Chondrocyte (in vitro differentiated cells): Measurements from ENCODE around the gene SCLY. TPM values are rescaled to one million over a fixed set of nuclear protein-coding genes. Genes with fewer than 3 reads are reported as not detected.

ENCODE experiments used
- DNase-seq: peaks from one replicate; pipeline ENCODE4 v3.0.0; 2021; ENCODE audit warnings: mixed read lengths, low spot score
- H3K27ac Mint-ChIP-seq: one replicate; pipeline ENCODE4 v1.8.0; 2021; ENCODE audit warnings: mild to moderate bottlenecking, moderate library complexity, mixed read lengths; ENCODE audit not compliant: unreplicated experiment
- H3K27me3 Mint-ChIP-seq: 2 replicates; pipeline ENCODE4 v1.8.0; 2021; ENCODE audit warnings: low read depth, mixed read lengths
- H3K36me3 Mint-ChIP-seq: 2 replicates; pipeline ENCODE4 v1.8.0; 2021; ENCODE audit warnings: low read depth, mixed read lengths
- H3K4me1 Mint-ChIP-seq: 2 replicates; pipeline ENCODE4 v1.8.0; 2021; ENCODE audit warnings: low read depth, mild to moderate bottlenecking, mixed read lengths
- H3K4me3 Mint-ChIP-seq: one replicate; pipeline ENCODE4 v1.8.0; 2021; ENCODE audit warnings: mild to moderate bottlenecking, moderate library complexity, mixed read lengths; ENCODE audit not compliant: unreplicated experiment
- H3K9me3 Mint-ChIP-seq: 2 replicates; pipeline ENCODE4 v1.8.0; 2021; ENCODE audit warnings: low read depth, mixed read lengths
- CTCF ChIP-seq: fragments of 200-600 bp; sonication (generic); IDR thresholded peaks from 2 replicates; pipeline ENCODE4 v1.5.0; 2021; ENCODE audit warnings: antibody characterized with exemption, mild to moderate bottlenecking, moderate library complexity
- total RNA-seq: library from RNA; stranded (reverse); gene quantifications from 3 replicates; pipeline ENCODE4 v1.2.1, GENCODE V29; 2021

Gene SCLY
- total RNA-seq, 1 donor from 2014 or later, result 12.7 TPM

GRCh38 chr2:238126775-238127164 is 66.0 kb downstream of the SCLY start:
- H3K27me3 Mint-ChIP-seq, result no peaks in the 10 kb centered on the region
- no peak for DNase-seq
- H3K4me1 Mint-ChIP-seq, result no peaks in the 10 kb centered on the region
- H3K9me3 Mint-ChIP-seq, result no peaks in the 10 kb centered on the region
- no peaks in the 10 kb centered on the region for H3K36me3 Mint-ChIP-seq
- no peak overlapping the region for H3K4me3 Mint-ChIP-seq
- no peak for TF ChIP-seq CTCF
- H3K27ac Mint-ChIP-seq, result no peak overlapping the region

GRCh38 chr2:238127165-238128060 is 66.6 kb downstream of the SCLY start:
- H3K4me3 Mint-ChIP-seq, result no peak overlapping the region
- no peak overlapping the region for H3K27ac Mint-ChIP-seq
- no peaks in the 10 kb centered on the region for H3K36me3 Mint-ChIP-seq
- H3K9me3 Mint-ChIP-seq, result no peaks in the 10 kb centered on the region
- peak; percentile 79 for DNase-seq
- no peak for TF ChIP-seq CTCF
- H3K4me1 Mint-ChIP-seq, result no peaks in the 10 kb centered on the region
- H3K27me3 Mint-ChIP-seq, result no peaks in the 10 kb centered on the region

- Mint-ChIP-seq H3K9me3 (no peaks in the 10 kb centered on the region), H3K27ac (no peak overlapping the region), H3K36me3 (no peaks in the 10 kb centered on the region), H3K27me3 (no peaks in the 10 kb centered on the region), H3K4me3 (no peak overlapping the region), H3K4me1 (no peaks in the 10 kb centered on the region)
- TF ChIP-seq CTCF, result no peak
- peak; percentile 77 for DNase-seq
These were observed 67.2 kb downstream of the SCLY start for GRCh38 chr2:238128061-238128440.

GRCh38 chr2:238128534-238129001 is 67.8 kb downstream of the SCLY start:
- peak; percentile 90 for DNase-seq
- H3K27ac Mint-ChIP-seq, result no peak overlapping the region
- no peak for TF ChIP-seq CTCF
- no peaks in the 10 kb centered on the region for H3K36me3 Mint-ChIP-seq
- no peaks in the 10 kb centered on the region for H3K27me3 Mint-ChIP-seq
- H3K4me3 Mint-ChIP-seq, result no peak overlapping the region
- H3K4me1 Mint-ChIP-seq, result no peaks in the 10 kb centered on the region
- H3K9me3 Mint-ChIP-seq, result no peaks in the 10 kb centered on the region

- no peaks in the 10 kb centered on the region for H3K36me3 Mint-ChIP-seq
- H3K4me1 Mint-ChIP-seq, result no peaks in the 10 kb centered on the region
- no peak for TF ChIP-seq CTCF
- H3K27ac Mint-ChIP-seq, result no peak overlapping the region
- peak; percentile 65 for DNase-seq
- H3K9me3 Mint-ChIP-seq, result no peaks in the 10 kb centered on the region
- no peak overlapping the region for H3K4me3 Mint-ChIP-seq
- no peaks in the 10 kb centered on the region for H3K27me3 Mint-ChIP-seq
These were observed 68.6 kb downstream of the SCLY start for GRCh38 chr2:238129166-238130010.
